Natural killer cell (primary cell): ENCODE data around the gene FAM13A. TPM values are rescaled to one million over a fixed set of nuclear protein-coding genes. Genes with fewer than 3 reads are reported as not detected.

Experiments
- ATAC-seq, 3 donors: fragments of 150-1000 bp in 2 of 3; fragments of 200-7000 bp in 1 of 3; cut with Tn5 transposase; 1 replicate in 1 of 3; 2 replicates in 2 of 3; pipeline ENCODE4 v1.10.0; 2021; ENCODE audit warnings: mild to moderate bottlenecking in 2 of 3, moderate library complexity in 2 of 3
- DNase-seq, 2 donors: peaks; one replicate each; pipeline versions ENCODE4 v3.0.0 to v3.0.0-alpha.2; 2013 to 2021; ENCODE audit warnings: mixed read lengths in 1 of 2
- H3K27ac ChIP-seq: one replicate; pipeline ENCODE4 v1.5.1; 2013; ENCODE audit warnings: mild to moderate bottlenecking, low read length
- H3K27me3 ChIP-seq: one replicate; pipeline ENCODE4 v1.6.1; 2013; ENCODE audit warnings: low read length; ENCODE audit not compliant: control insufficient read depth, insufficient read depth
- H3K36me3 ChIP-seq: one replicate; pipeline ENCODE4 v1.6.1; 2013; ENCODE audit warnings: low read length; ENCODE audit not compliant: control insufficient read depth, insufficient read depth
- H3K4me1 ChIP-seq: one replicate; pipeline ENCODE4 v1.6.1; 2013; ENCODE audit warnings: low read length; ENCODE audit not compliant: control insufficient read depth, insufficient read depth
- H3K4me3 ChIP-seq: one replicate; pipeline ENCODE4 v1.5.1; 2013; ENCODE audit warnings: low read length
- H3K9me3 ChIP-seq: one replicate; pipeline ENCODE4 v1.6.1; 2013; ENCODE audit warnings: low read length; ENCODE audit not compliant: control insufficient read depth, insufficient read depth
- H3K27ac Mint-ChIP-seq, 2 donors: one replicate each; pipeline ENCODE4 v1.8.0; 2022; ENCODE audit warnings: mild to moderate bottlenecking in 2 of 2, mixed read lengths in 2 of 2, moderate library complexity in 1 of 2
- H3K27me3 Mint-ChIP-seq, 2 donors: one replicate each; pipeline ENCODE4 v1.8.0; 2022; ENCODE audit warnings: low read depth in 2 of 2, mixed read lengths in 2 of 2
- H3K36me3 Mint-ChIP-seq: one replicate; pipeline ENCODE4 v1.8.0; 2022; ENCODE audit warnings: mixed read lengths
- H3K4me1 Mint-ChIP-seq, 2 donors: one replicate each; pipeline ENCODE4 v1.8.0; 2022; ENCODE audit warnings: mixed read lengths in 2 of 2
- H3K4me3 Mint-ChIP-seq: one replicate; pipeline ENCODE4 v1.8.0; 2022; ENCODE audit warnings: mild to moderate bottlenecking, moderate library complexity, mixed read lengths
- H3K9me3 Mint-ChIP-seq, 2 donors: one replicate each; pipeline ENCODE4 v1.8.0; 2022; ENCODE audit warnings: mixed read lengths in 2 of 2
- WGBS: methylation state at CpG from one replicate; pipeline ENCODE4 v1.1.7; 2013; ENCODE audit warnings: missing lambda C conversion rate; ENCODE audit not compliant: insufficient coverage; 5-methylcytosine and 5-hydroxymethylcytosine counted together
- intact Hi-C: fragments of 100-400 bp; cut with micrococcal nuclease; formaldehyde crosslinking; loops from one replicate; pipeline ENCODE4 v1.14.2; 2022
- total RNA-seq, 4 donors: library from RNA; stranded (reverse); fragments of 120-200 nt in 1 of 4; gene quantifications; one replicate each; pipeline versions ENCODE4 v1.2.3 to v1.2.4, GENCODE V29; 2013 to 2022
- TF ChIP-seq, protein P1 (sequence below): fragments of 200-600 bp; IDR thresholded peaks from one replicate; pipeline ENCODE4 v1.8.0; 2022; ENCODE audit warnings: antibody characterized with exemption

Gene FAM13A
- total RNA-seq, 3 donors from 2014 or later (not counting 1 experiment from before 2014, with no cell fraction given): 8.8 to 10.0 (median 8.9) TPM

- TF ChIP-seq, protein P1, sequence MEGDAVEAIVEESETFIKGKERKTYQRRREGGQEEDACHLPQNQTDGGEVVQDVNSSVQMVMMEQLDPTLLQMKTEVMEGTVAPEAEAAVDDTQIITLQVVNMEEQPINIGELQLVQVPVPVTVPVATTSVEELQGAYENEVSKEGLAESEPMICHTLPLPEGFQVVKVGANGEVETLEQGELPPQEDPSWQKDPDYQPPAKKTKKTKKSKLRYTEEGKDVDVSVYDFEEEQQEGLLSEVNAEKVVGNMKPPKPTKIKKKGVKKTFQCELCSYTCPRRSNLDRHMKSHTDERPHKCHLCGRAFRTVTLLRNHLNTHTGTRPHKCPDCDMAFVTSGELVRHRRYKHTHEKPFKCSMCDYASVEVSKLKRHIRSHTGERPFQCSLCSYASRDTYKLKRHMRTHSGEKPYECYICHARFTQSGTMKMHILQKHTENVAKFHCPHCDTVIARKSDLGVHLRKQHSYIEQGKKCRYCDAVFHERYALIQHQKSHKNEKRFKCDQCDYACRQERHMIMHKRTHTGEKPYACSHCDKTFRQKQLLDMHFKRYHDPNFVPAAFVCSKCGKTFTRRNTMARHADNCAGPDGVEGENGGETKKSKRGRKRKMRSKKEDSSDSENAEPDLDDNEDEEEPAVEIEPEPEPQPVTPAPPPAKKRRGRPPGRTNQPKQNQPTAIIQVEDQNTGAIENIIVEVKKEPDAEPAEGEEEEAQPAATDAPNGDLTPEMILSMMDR: no peak
- no peak overlapping the region for H3K4me3 ChIP-seq
- WGBS: 93% methylated on average over 4 of the region's 4 CpGs
- no peak for ATAC-seq
- H3K9me3 Mint-ChIP-seq: no peaks in the 10 kb centered on the region
- H3K27ac Mint-ChIP-seq: no peak overlapping the region
- H3K27me3 ChIP-seq: no peaks in the 10 kb centered on the region
- H3K9me3 ChIP-seq: no peaks in the 10 kb centered on the region
- H3K4me1 Mint-ChIP-seq: no peaks in the 10 kb centered on the region
- intact Hi-C loops: no loop called here
- no peaks in the 10 kb centered on the region for H3K27me3 Mint-ChIP-seq
- no peak overlapping the region for H3K4me3 Mint-ChIP-seq
- no peak for DNase-seq
- no peaks in the 10 kb centered on the region for H3K36me3 Mint-ChIP-seq
- no peaks in the 10 kb centered on the region for H3K36me3 ChIP-seq
- no peaks in the 10 kb centered on the region for H3K4me1 ChIP-seq
- no peak overlapping the region for H3K27ac ChIP-seq
Observed at GRCh38 chr4:88831031-88831430, 226.0 kb downstream of the FAM13A start.

DNA sequence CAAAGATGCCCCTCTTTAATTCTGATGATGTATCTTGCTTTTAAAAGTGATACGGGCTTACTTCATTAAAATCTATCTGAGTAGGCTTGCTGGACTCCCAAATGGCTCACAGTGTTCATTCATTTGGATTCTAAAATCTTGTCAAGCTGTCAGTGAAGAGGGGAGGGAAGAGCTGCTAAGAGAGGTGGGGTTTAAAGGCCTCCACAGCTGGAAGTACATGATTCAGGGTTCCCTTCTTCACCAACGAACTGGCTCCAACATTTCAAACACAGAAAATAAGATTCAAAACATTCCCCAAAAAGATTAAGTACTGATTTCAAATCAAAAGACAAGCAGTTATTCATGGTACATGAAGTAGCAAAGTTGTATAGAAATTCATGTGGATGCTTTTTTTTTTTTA is 226.4 kb downstream of the FAM13A start:
- no peak overlapping the region for H3K4me3 ChIP-seq
- Mint-ChIP-seq H3K27ac (no peak overlapping the region), H3K9me3 (no peaks in the 10 kb centered on the region), H3K4me3 (no peak overlapping the region), H3K4me1 (no peaks in the 10 kb centered on the region), H3K36me3 (no peaks in the 10 kb centered on the region), H3K27me3 (no peaks in the 10 kb centered on the region)
- no peak for DNase-seq
- H3K27ac ChIP-seq: no peak overlapping the region
- no peaks in the 10 kb centered on the region for H3K36me3 ChIP-seq
- TF ChIP-seq, protein P1: no peak
- H3K9me3 ChIP-seq: no peaks in the 10 kb centered on the region
- intact Hi-C loops: no loop called here
- ATAC-seq: no peak
- H3K4me1 ChIP-seq: no peaks in the 10 kb centered on the region
- 86% methylated on average over 1 of the region's 2 CpGs for WGBS
- no peaks in the 10 kb centered on the region for H3K27me3 ChIP-seq

- no peaks in the 10 kb centered on the region for H3K36me3 Mint-ChIP-seq
- WGBS: 39% methylated on average over 1 of the region's 1 CpG
- DNase-seq: no peak
Observed at GRCh38 chr4:88828842-88829571, 228.0 kb downstream of the FAM13A start.

More at GRCh38 chr4:88828842-88829571, 228.0 kb downstream of the FAM13A start:
- H3K27me3 Mint-ChIP-seq: no peaks in the 10 kb centered on the region
- no peak overlapping the region for H3K4me3 Mint-ChIP-seq
- ATAC-seq: no peak
- no peaks in the 10 kb centered on the region for H3K36me3 ChIP-seq
- intact Hi-C loops: loop anchor here (10.0 kb wide), 2 partner anchors 476 to 1894 kb away; partner anchors contain the start of genes AFF1 and GPRIN3
- H3K4me3 ChIP-seq: no peak overlapping the region
- no peaks in the 10 kb centered on the region for H3K27me3 ChIP-seq
- no peak overlapping the region for H3K27ac Mint-ChIP-seq
- no peaks in the 10 kb centered on the region for H3K4me1 ChIP-seq
- H3K9me3 Mint-ChIP-seq: no peaks in the 10 kb centered on the region
- H3K4me1 Mint-ChIP-seq: no peaks in the 10 kb centered on the region
- TF ChIP-seq, protein P1: no peak
- H3K27ac ChIP-seq: no peak overlapping the region
- H3K9me3 ChIP-seq: no peaks in the 10 kb centered on the region
